ENCODE data around the gene CEMIP. TPM values are rescaled to one million over a fixed set of nuclear protein-coding genes. Genes with fewer than 3 reads are reported as not detected.

The CEMIP gene
- total RNA-seq, 4 donors from 2014 or later = 0.27 to 0.32 TPM; not detected in 2

GRCh38 chr15:80940851-80941250 lies 161.7 kb downstream of the CEMIP start:
- Histone ChIP-seq H3K4me3 (no peak overlapping the region), H3K27me3 (no peaks in the 10 kb centered on the region), H3K9me3 (no peaks in the 10 kb centered on the region), H3K27ac (no peak overlapping the region), H3K36me3 (no peaks in the 10 kb centered on the region), H3K4me1 (no peaks in the 10 kb centered on the region)
- WGBS, 2 donors (ENCODE audit: low coverage in 1 of 2) = 96 to 97% methylated on average over 2 to 6 of the region's 6 CpGs
- no peak for DNase-seq
- intact Hi-C loops (cut with DNase I; ENCODE audit: low total_unique reads) = no loop called here
- in situ Hi-C loops (cut with MboI; ENCODE audit: low pct_ligation_motif_present in 1 of 4, low pct_unique_long_range_greater_than_20kb in 1 of 4, low sequenced_read_pairs in 3 of 4) = no loop called here
- no peak for TF ChIP-seq POLR2AphosphoS5 (IDR thresholded peaks at IDR 0.05)
- no peak for TF ChIP-seq POLR2A (IDR thresholded peaks at IDR 0.05)
- TF ChIP-seq EP300 (IDR thresholded peaks at IDR 0.05; ENCODE audit: low read depth) = no peak

DNA sequence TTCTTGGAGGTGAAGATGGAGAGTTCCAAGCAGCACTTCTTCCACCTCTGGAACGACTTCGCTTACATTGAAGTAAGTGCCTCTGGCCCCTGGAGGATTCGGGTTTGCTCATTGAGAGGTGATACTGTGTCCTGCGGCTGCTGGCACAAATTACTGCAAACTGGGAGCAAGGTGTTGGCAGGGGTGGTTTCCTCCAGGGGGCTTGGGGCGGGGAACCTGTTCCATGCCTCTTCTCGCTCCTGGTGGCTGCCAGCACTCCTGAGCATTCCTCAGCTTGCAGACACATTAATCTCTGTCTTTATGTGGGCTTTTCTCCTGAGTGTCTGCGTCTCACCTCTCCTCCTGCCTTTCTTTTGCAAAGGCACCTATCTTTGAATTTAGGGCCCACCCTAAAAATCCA lies 163.1 kb downstream of the CEMIP start:
- 38 to 84% methylated on average over 3 to 7 of the region's 7 CpGs for WGBS, 2 donors (ENCODE audit: low coverage in 1 of 2)
- H3K36me3 ChIP-seq = no peaks in the 10 kb centered on the region
- in situ Hi-C loops (cut with MboI; ENCODE audit: low pct_ligation_motif_present in 1 of 4, low pct_unique_long_range_greater_than_20kb in 1 of 4, low sequenced_read_pairs in 3 of 4) (no loop called here), intact Hi-C loops (cut with DNase I; ENCODE audit: low total_unique reads) (no loop called here)
- H3K27ac ChIP-seq = no peak overlapping the region
- DNase-seq = no peak
- H3K4me1 ChIP-seq = no peaks in the 10 kb centered on the region
- H3K4me3 ChIP-seq = no peak overlapping the region
- no peaks in the 10 kb centered on the region for H3K9me3 ChIP-seq
- TF ChIP-seq EP300 (IDR thresholded peaks at IDR 0.05; ENCODE audit: low read depth) (no peak), POLR2AphosphoS5 (IDR thresholded peaks at IDR 0.05) (no peak), CTCF (IDR thresholded peaks at IDR 0.05) (no peak), POLR2A (IDR thresholded peaks at IDR 0.05) (no peak)
- H3K27me3 ChIP-seq = no peaks in the 10 kb centered on the region

GRCh38 chr15:80942746-80943565 lies 163.8 kb downstream of the CEMIP start:
- no peak for DNase-seq
- Histone ChIP-seq H3K9me3 (no peaks in the 10 kb centered on the region), H3K27me3 (no peaks in the 10 kb centered on the region), H3K36me3 (no peaks in the 10 kb centered on the region), H3K4me3 (no peak overlapping the region), H3K27ac (peak overlapping the region in 1 of 4 donors; percentile 24), H3K4me1 (no peaks in the 10 kb centered on the region)
- in situ Hi-C loops (cut with MboI; ENCODE audit: low pct_ligation_motif_present in 1 of 4, low pct_unique_long_range_greater_than_20kb in 1 of 4, low sequenced_read_pairs in 3 of 4) = no loop called here
- 85 to 93% methylated on average over 3 to 16 of the region's 16 CpGs for WGBS, 2 donors (ENCODE audit: low coverage in 1 of 2)
- intact Hi-C loops (cut with DNase I; ENCODE audit: low total_unique reads) = no loop called here
- TF ChIP-seq CTCF (IDR thresholded peaks at IDR 0.05) = no peak
- TF ChIP-seq EP300 (IDR thresholded peaks at IDR 0.05; ENCODE audit: low read depth) = no peak
- no peak for TF ChIP-seq POLR2A (IDR thresholded peaks at IDR 0.05)
- TF ChIP-seq POLR2AphosphoS5 (IDR thresholded peaks at IDR 0.05) = peak in 1 of 3 donors; percentile 62

DNA sequence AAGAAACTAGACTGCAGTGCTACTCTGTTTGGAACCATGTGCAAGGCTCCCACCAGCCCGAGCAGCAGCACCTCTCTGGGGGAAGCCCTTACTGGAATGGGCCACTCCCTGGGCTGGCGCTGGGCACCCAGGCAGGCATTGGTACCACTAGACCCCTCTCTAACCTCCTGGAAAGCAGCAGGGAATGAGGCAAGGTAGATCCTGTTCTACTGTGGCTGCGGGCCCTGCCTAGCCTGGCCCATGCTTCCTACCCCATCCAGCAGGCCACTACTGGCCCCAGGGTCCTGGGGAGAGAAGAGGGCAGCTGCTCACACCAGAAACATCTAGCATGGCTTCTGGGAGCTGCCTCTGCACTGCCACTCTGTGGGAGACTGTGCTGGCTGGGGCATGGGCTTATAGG lies 165.6 kb downstream of the CEMIP start:
- Histone ChIP-seq H3K36me3 (no peaks in the 10 kb centered on the region), H3K9me3 (no peaks in the 10 kb centered on the region), H3K4me1 (no peaks in the 10 kb centered on the region), H3K4me3 (no peak overlapping the region), H3K27ac (no peak overlapping the region), H3K27me3 (no peaks in the 10 kb centered on the region)
- 97% methylated on average over 3 of the region's 3 CpGs; no CpG with 5 or more reads in 1 of the 2 donors for WGBS, 2 donors (ENCODE audit: low coverage in 1 of 2)
- TF ChIP-seq POLR2AphosphoS5 (IDR thresholded peaks at IDR 0.05) = no peak
- TF ChIP-seq EP300 (IDR thresholded peaks at IDR 0.05; ENCODE audit: low read depth) = no peak
- no peak for TF ChIP-seq CTCF (IDR thresholded peaks at IDR 0.05)
- TF ChIP-seq POLR2A (IDR thresholded peaks at IDR 0.05) = no peak
- in situ Hi-C loops (cut with MboI; ENCODE audit: low pct_ligation_motif_present in 1 of 4, low pct_unique_long_range_greater_than_20kb in 1 of 4, low sequenced_read_pairs in 3 of 4) (no loop called here), intact Hi-C loops (cut with DNase I; ENCODE audit: low total_unique reads) (no loop called here)
- DNase-seq = no peak

Data from transverse colon (tissue), 4 donors.